K562 (cell line): ENCODE results near the gene RNF215. TPM values are rescaled to one million over a fixed set of nuclear protein-coding genes. Genes with fewer than 3 reads are reported as not detected.

Source experiments
- BCOR ChIP-seq: fragments of 450-650 bp; IDR thresholded peaks from 2 replicates; pipeline ENCODE4 v1.6.1; 2016
- ETV1 ChIP-seq: fragments of 450-650 bp; conservative IDR thresholded peaks from 2 replicates; pipeline ENCODE4 v1.6.1; 2016; ENCODE audit warnings: missing genetic modification characterization, control low read depth, low read depth, missing compliant biosample characterization
- GTF2A2 ChIP-seq: IDR thresholded peaks from 2 replicates; pipeline ENCODE4 v1.6.1; 2016; ENCODE audit warnings: mild to moderate bottlenecking, missing genetic modification characterization, missing compliant biosample characterization
- HCFC1 ChIP-seq: IDR thresholded peaks from 2 replicates; pipeline ENCODE4 v1.6.1; 2012; ENCODE audit warnings: low read depth, low read length, improper control_type of control experiment
- HMGN3 ChIP-seq: IDR thresholded peaks from 2 replicates; pipeline ENCODE4 v1.6.1; 2011; ENCODE audit warnings: borderline replicate concordance, low read depth, mild to moderate bottlenecking, mixed read lengths, low read length; ENCODE audit not compliant: insufficient read length; ENCODE audit errors: extremely low read depth
- HNRNPK ChIP-seq: fragments of 200-400 bp; formaldehyde crosslinking; IDR thresholded peaks from one replicate; pipeline ENCODE4 v1.6.1; 2018; ENCODE audit warnings: mild to moderate bottlenecking, low read depth, low read length; ENCODE audit not compliant: poor library complexity, severe bottlenecking
- MTA3 ChIP-seq: fragments of 450-650 bp; formaldehyde crosslinking; IDR thresholded peaks from 2 replicates; pipeline ENCODE4 v1.6.1; 2017; ENCODE audit warnings: mild to moderate bottlenecking, borderline replicate concordance
- PBX2 ChIP-seq, 2 experiments: IDR thresholded peaks in 1 of 2; conservative IDR thresholded peaks in 1 of 2; 2 replicates each; pipeline ENCODE4 v1.6.1; 2016; ENCODE audit warnings: low read depth in 2 of 2, mild to moderate bottlenecking in 1 of 2, missing compliant biosample characterization in 1 of 2, missing genetic modification characterization in 1 of 2, moderate library complexity in 1 of 2
- PHF8 ChIP-seq: fragments of 200-600 bp; sonication (generic); IDR thresholded peaks from 2 replicates; pipeline ENCODE4 v1.6.1; 2012; ENCODE audit warnings: mixed run types, mild to moderate bottlenecking, inconsistent platforms, low read length, moderate library complexity, borderline replicate concordance
- SETDB1 ChIP-seq: IDR thresholded peaks from one replicate; pipeline ENCODE4 v1.6.1; 2012; ENCODE audit warnings: low read length, control low read depth, inconsistent platforms
- TBP ChIP-seq: optimal IDR thresholded peaks from 2 replicates; pipeline ENCODE3; 2011; ENCODE audit warnings: low read depth, low read length, improper control_type of control experiment
- XRCC3 ChIP-seq: fragments of 450-650 bp; IDR thresholded peaks from 2 replicates; pipeline ENCODE4 v1.6.1; 2017; ENCODE audit warnings: mild to moderate bottlenecking, moderate library complexity
- ZBTB8A ChIP-seq: fragments of 450-650 bp; IDR thresholded peaks from 2 replicates; pipeline ENCODE4 v1.6.1; 2018; ENCODE audit warnings: mild to moderate bottlenecking, moderate library complexity; ENCODE audit not compliant: partially characterized antibody
- ZFX ChIP-seq: sonication (generic); formaldehyde crosslinking; IDR thresholded peaks from 2 replicates; pipeline ENCODE4 v1.8.0; 2022; ENCODE audit warnings: mild to moderate bottlenecking, missing genetic modification reagents, moderate library complexity
- ZNF197 ChIP-seq: fragments of 200-800 bp; sonication (Bioruptor generic); IDR thresholded peaks from 2 replicates; pipeline ENCODE4 v1.6.1; 2016; ENCODE audit warnings: low read depth, missing genetic modification characterization, missing compliant biosample characterization
- polyA plus RNA-seq, 8 experiments: library from polyadenylated mRNA; depleted of rRNA in 4 of 8; stranded (reverse) in 5 of 8; unstranded in 3 of 8; fragments of >200 nt; fragmentation: Nextera tagmentation in 2 of 8; fragmentation: Illumina TruSeq in 1 of 8; extraction: Ambion mirVana in 2 of 8; extraction: Trizol in 1 of 8; gene quantifications; 2 replicates each; pipeline versions ENCODE4 v1.2.1 to v1.2.3, GENCODE V29; 2011 to 2014; ENCODE audit warnings: inconsistent platforms in 1 of 8, missing spikeins in 1 of 8
- total RNA-seq, 7 experiments: library from RNA; depleted of rRNA in 6 of 7; stranded (reverse); fragments of >200 nt in 6 of 7; fragmentation: Illumina TruSeq in 2 of 7; extraction: Trizol in 2 of 7; gene quantifications; 2 replicates each; pipeline versions ENCODE4 v1.2.1 to v1.2.3, GENCODE V29; 2011 to 2021; ENCODE audit warnings: low replicate concordance in 1 of 7
- TF ChIP-seq, protein P1 (sequence below): sonication (generic); formaldehyde crosslinking; IDR thresholded peaks from 2 replicates; pipeline ENCODE4 v1.8.0; 2023; ENCODE audit warnings: mild to moderate bottlenecking, missing genetic modification reagents
- TF ChIP-seq, protein P2 (sequence below): fragments of 250-450 bp; sonication (Bioruptor Pico); IDR thresholded peaks from 2 replicates; pipeline ENCODE4 v1.4.0; 2020; ENCODE audit warnings: borderline replicate concordance
- TF ChIP-seq, protein P3 (sequence below): fragments of 450-650 bp; IDR thresholded peaks from 2 replicates; pipeline ENCODE4 v1.6.1; 2016; ENCODE audit warnings: low read depth, mild to moderate bottlenecking, moderate library complexity

RNF215 gene
- total and polyA plus RNA-seq, 9 of the 15 experiments (the other 6 are each of a cell fraction or from before 2014, with no cell fraction given): 0.08 to 9.8 (median 2.7) TPM

- TF ChIP-seq, protein P1, sequence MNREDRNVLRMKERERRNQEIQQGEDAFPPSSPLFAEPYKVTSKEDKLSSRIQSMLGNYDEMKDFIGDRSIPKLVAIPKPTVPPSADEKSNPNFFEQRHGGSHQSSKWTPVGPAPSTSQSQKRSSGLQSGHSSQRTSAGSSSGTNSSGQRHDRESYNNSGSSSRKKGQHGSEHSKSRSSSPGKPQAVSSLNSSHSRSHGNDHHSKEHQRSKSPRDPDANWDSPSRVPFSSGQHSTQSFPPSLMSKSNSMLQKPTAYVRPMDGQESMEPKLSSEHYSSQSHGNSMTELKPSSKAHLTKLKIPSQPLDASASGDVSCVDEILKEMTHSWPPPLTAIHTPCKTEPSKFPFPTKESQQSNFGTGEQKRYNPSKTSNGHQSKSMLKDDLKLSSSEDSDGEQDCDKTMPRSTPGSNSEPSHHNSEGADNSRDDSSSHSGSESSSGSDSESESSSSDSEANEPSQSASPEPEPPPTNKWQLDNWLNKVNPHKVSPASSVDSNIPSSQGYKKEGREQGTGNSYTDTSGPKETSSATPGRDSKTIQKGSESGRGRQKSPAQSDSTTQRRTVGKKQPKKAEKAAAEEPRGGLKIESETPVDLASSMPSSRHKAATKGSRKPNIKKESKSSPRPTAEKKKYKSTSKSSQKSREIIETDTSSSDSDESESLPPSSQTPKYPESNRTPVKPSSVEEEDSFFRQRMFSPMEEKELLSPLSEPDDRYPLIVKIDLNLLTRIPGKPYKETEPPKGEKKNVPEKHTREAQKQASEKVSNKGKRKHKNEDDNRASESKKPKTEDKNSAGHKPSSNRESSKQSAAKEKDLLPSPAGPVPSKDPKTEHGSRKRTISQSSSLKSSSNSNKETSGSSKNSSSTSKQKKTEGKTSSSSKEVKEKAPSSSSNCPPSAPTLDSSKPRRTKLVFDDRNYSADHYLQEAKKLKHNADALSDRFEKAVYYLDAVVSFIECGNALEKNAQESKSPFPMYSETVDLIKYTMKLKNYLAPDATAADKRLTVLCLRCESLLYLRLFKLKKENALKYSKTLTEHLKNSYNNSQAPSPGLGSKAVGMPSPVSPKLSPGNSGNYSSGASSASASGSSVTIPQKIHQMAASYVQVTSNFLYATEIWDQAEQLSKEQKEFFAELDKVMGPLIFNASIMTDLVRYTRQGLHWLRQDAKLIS: peak; percentile 39; the same call in 1 of the 2 replicates
- TF ChIP-seq PHF8 (peak; percentile 8; the same call in 1 of the 2 replicates), HNRNPK (no peak), ETV1 (tag) (peak; percentile 18; the same call in 1 of the 2 replicates), PBX2 (CRISPR knock-in tag; IDR thresholded peaks at IDR 0.05; ENCODE audit: low read depth) (no peak), PBX2 (tag; conservative IDR thresholded peaks at IDR 0.05; ENCODE audit: low read depth) (no peak), ZBTB8A (no peak), BCOR (0 out of 2 replicates have a peak, but pooled peaks have one; percentile 31), ZFX (CRISPR knock-in tag) (peak; percentile 75), ZNF197 (CRISPR knock-in tag) (no peak), XRCC3 (no peak), TBP (peak; percentile 69), GTF2A2 (no peak), HMGN3 (peak; percentile 46), SETDB1 (no peak), HCFC1 (peak; percentile 87), MTA3 (peak; percentile 77; the same call in 1 of the 2 replicates)
- TF ChIP-seq, protein P2, sequence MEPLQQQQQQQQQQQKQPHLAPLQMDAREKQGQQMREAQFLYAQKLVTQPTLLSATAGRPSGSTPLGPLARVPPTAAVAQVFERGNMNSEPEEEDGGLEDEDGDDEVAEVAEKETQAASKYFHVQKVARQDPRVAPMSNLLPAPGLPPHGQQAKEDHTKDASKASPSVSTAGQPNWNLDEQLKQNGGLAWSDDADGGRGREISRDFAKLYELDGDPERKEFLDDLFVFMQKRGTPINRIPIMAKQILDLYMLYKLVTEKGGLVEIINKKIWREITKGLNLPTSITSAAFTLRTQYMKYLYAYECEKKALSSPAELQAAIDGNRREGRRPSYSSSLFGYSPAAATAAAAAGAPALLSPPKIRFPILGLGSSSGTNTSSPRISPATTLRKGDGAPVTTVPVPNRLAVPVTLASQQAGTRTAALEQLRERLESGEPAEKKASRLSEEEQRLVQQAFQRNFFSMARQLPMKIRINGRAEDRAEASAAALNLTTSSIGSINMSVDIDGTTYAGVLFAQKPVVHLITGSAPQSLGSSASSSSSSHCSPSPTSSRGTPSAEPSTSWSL (CRISPR knock-in tag): no peak
- TF ChIP-seq, protein P3, sequence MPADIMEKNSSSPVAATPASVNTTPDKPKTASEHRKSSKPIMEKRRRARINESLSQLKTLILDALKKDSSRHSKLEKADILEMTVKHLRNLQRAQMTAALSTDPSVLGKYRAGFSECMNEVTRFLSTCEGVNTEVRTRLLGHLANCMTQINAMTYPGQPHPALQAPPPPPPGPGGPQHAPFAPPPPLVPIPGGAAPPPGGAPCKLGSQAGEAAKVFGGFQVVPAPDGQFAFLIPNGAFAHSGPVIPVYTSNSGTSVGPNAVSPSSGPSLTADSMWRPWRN: 0 out of 2 replicates have a peak, but pooled peaks have one; percentile 26
These were observed 36.8 kb upstream of the RNF215 start (continued) for GRCh38 chr22:30423959-30424533.
